SK-N-SH (cell line): ENCODE results near the gene MYO1E. TPM values are rescaled to one million over a fixed set of nuclear protein-coding genes. Genes with fewer than 3 reads are reported as not detected.

Experiments
- CTCF ChIA-PET: fragments of 300-600, 350-600 bp; formaldehyde crosslinking; extraction: SDS; loops from one replicate; lab custom pipeline; 2021; lab: Yijun Ruan, JAX
- POLR2A ChIA-PET: fragments of 350-600 bp; sonication (Branson Sonifier 250); formaldehyde crosslinking; extraction: SDS; loops from one replicate; lab custom pipeline; 2020; ENCODE audit warnings: antibody characterized with exemption, inconsistent platforms; lab: Yijun Ruan, JAX
- DNase-seq: peaks from one replicate; pipeline ENCODE4 v3.0.0; 2012
- H2AFZ ChIP-seq: fragments of 200-600 bp; sonication (generic); 2 replicates; pipeline ENCODE4 v1.8.1; 2016; ENCODE audit warnings: antibody characterized with exemption, mild to moderate bottlenecking, low read depth
- H3F3A ChIP-seq: fragments of 200-600 bp; sonication (generic); replicated peaks from 2 replicates; pipeline ENCODE3; 2016; ENCODE audit warnings: antibody characterized with exemption, mild to moderate bottlenecking; ENCODE audit not compliant: insufficient read depth
- H3K27ac ChIP-seq, 2 experiments: fragments of 200-500 bp in 1 of 2; fragments of 200-600 bp in 1 of 2; sonication (Bioruptor generic) in 1 of 2; sonication (generic), shearing (Covaris generic) in 1 of 2; 2 replicates each; pipeline versions ENCODE4 v1.5.1 to v1.6.1; 2014 to 2016; ENCODE audit warnings: low read depth in 2 of 2, inconsistent platforms in 1 of 2, low read length in 1 of 2, mild to moderate bottlenecking in 1 of 2, mixed read lengths in 1 of 2
- H3K27me3 ChIP-seq: fragments of 200-600 bp; sonication (generic), shearing (Covaris generic); 2 replicates; pipeline ENCODE4 v1.6.1; 2016; ENCODE audit warnings: mixed run types; ENCODE audit not compliant: insufficient read depth
- H3K36me3 ChIP-seq, 2 experiments: fragments of 200-500 bp in 1 of 2; fragments of 200-600 bp in 1 of 2; sonication (Bioruptor generic) in 1 of 2; sonication (generic) in 1 of 2; replicated peaks in 1 of 2; 2 replicates each; pipeline versions ENCODE3 to v1.5.1; 2014 to 2016; ENCODE audit warnings: low read length in 1 of 2, mild to moderate bottlenecking in 1 of 2; ENCODE audit not compliant: insufficient read depth in 2 of 2, control insufficient read depth in 1 of 2
- H3K4me1 ChIP-seq, 2 experiments: fragments of 200-500 bp in 1 of 2; fragments of 200-600 bp in 1 of 2; sonication (Bioruptor generic) in 1 of 2; sonication (generic), shearing (Covaris generic) in 1 of 2; 2 replicates each; pipeline versions ENCODE4 v1.5.1 to v1.6.1; 2014 to 2016; ENCODE audit warnings: low read depth in 1 of 2, low read length in 1 of 2, mixed run types in 1 of 2; ENCODE audit not compliant: insufficient read depth in 2 of 2, control insufficient read depth in 1 of 2
- H3K4me2 ChIP-seq: fragments of 200-600 bp; sonication (generic), shearing (Covaris generic); 2 replicates; pipeline ENCODE4 v1.6.1; 2017; ENCODE audit warnings: mixed run types
- H3K4me3 ChIP-seq, 2 experiments: fragments of 200-500 bp in 1 of 2; fragments of 200-600 bp in 1 of 2; sonication (Bioruptor generic) in 1 of 2; sonication (generic), shearing (Covaris generic) in 1 of 2; 2 replicates each; pipeline versions ENCODE4 v1.5.1 to v1.8.1; 2014 to 2016; ENCODE audit warnings: low read depth in 2 of 2, inconsistent platforms in 1 of 2, low read length in 1 of 2, mild to moderate bottlenecking in 1 of 2, mixed read lengths in 1 of 2, moderate library complexity in 1 of 2
- H3K79me2 ChIP-seq: fragments of 200-600 bp; sonication (generic); 2 replicates; pipeline ENCODE4 v1.8.1; 2017; ENCODE audit warnings: mild to moderate bottlenecking; ENCODE audit not compliant: insufficient read depth
- H3K9ac ChIP-seq: fragments of 200-600 bp; sonication (generic); 2 replicates; pipeline ENCODE4 v1.6.1; 2017; ENCODE audit warnings: mixed run types
- H3K9me2 ChIP-seq: fragments of 200-600 bp; sonication (generic); 2 replicates; pipeline ENCODE4 v1.6.1; 2017; ENCODE audit warnings: mixed run types
- H3K9me3 ChIP-seq: fragments of 200-600 bp; sonication (generic); 2 replicates; pipeline ENCODE4 v1.6.1; 2017; ENCODE audit warnings: mixed run types, mild to moderate bottlenecking, moderate library complexity
- H4K20me1 ChIP-seq: fragments of 200-600 bp; sonication (generic); 2 replicates; pipeline ENCODE4 v1.6.1; 2017; ENCODE audit warnings: mild to moderate bottlenecking, mixed run types; ENCODE audit not compliant: insufficient read depth
- EZH2phosphoT487 ChIP-seq: fragments of 200-600 bp; sonication (generic); IDR thresholded peaks from 2 replicates; pipeline ENCODE4 v1.6.1; 2017; ENCODE audit warnings: low read depth, mixed run types, mild to moderate bottlenecking, antibody characterized with exemption, moderate library complexity, borderline replicate concordance
- FOXJ3 ChIP-seq: sonication (generic); formaldehyde crosslinking; IDR thresholded peaks from 2 replicates; pipeline ENCODE4 v1.5.1; 2020; ENCODE audit warnings: mild to moderate bottlenecking, missing genetic modification reagents
- JUND ChIP-seq: IDR thresholded peaks from 2 replicates; pipeline ENCODE4 v1.4.0; 2012
- MEF2A ChIP-seq: IDR thresholded peaks from 2 replicates; pipeline ENCODE4 v1.4.0; 2012; ENCODE audit warnings: low read depth, borderline replicate concordance
- MXI1 ChIP-seq: IDR thresholded peaks from 2 replicates; pipeline ENCODE4 v1.6.1; 2012; ENCODE audit warnings: mild to moderate bottlenecking, low read depth, low read length, improper control_type of control experiment
- NFIC ChIP-seq: IDR thresholded peaks from 2 replicates; pipeline ENCODE4 v1.4.0; 2012; ENCODE audit warnings: borderline replicate concordance
- NRF1 ChIP-seq: IDR thresholded peaks from 2 replicates; pipeline ENCODE4 v1.6.1; 2012; ENCODE audit warnings: low read depth, mild to moderate bottlenecking, low read length
- RAD21 ChIP-seq: IDR thresholded peaks from 2 replicates; pipeline ENCODE4 v1.6.1; 2012; ENCODE audit warnings: mild to moderate bottlenecking, low read length
- SIN3A ChIP-seq: IDR thresholded peaks from 2 replicates; pipeline ENCODE4 v1.6.1; 2012; ENCODE audit warnings: low read depth, mild to moderate bottlenecking, low read length, moderate library complexity, borderline replicate concordance
- TCF12 ChIP-seq: IDR thresholded peaks from 2 replicates; pipeline ENCODE4 v1.4.0; 2012
- YY1 ChIP-seq: IDR thresholded peaks from 2 replicates; pipeline ENCODE4 v1.4.0; 2012; ENCODE audit warnings: low read depth, mild to moderate bottlenecking
- WGBS: methylation state at CpG from one replicate; pipeline ENCODE4 v1.1.6; 2017; ENCODE audit warnings: low lambda C conversion rate; 5-methylcytosine and 5-hydroxymethylcytosine counted together
- polyA plus RNA-seq, 3 experiments: library from polyadenylated mRNA; depleted of rRNA; stranded (reverse); fragments of >200 nt; gene quantifications; 2 replicates each; pipeline ENCODE4 v1.2.3, GENCODE V29; 2012
- TF ChIP-seq, protein P1 (sequence below): IDR thresholded peaks from 2 replicates; pipeline ENCODE4 v1.4.0; 2012; ENCODE audit warnings: low read depth, borderline replicate concordance
- TF ChIP-seq, protein P2 (sequence below): IDR thresholded peaks from 2 replicates; pipeline ENCODE4 v1.4.0; 2012; ENCODE audit warnings: low read depth, borderline replicate concordance
- TF ChIP-seq, protein P3 (sequence below): IDR thresholded peaks from 2 replicates; pipeline ENCODE4 v1.6.1; 2012; ENCODE audit warnings: mild to moderate bottlenecking, low read depth, low read length, moderate library complexity

Gene MYO1E
- polyA plus RNA-seq, 1 of the 3 experiments (the other 2 are of a cell fraction): 9.7 TPM

DNA sequence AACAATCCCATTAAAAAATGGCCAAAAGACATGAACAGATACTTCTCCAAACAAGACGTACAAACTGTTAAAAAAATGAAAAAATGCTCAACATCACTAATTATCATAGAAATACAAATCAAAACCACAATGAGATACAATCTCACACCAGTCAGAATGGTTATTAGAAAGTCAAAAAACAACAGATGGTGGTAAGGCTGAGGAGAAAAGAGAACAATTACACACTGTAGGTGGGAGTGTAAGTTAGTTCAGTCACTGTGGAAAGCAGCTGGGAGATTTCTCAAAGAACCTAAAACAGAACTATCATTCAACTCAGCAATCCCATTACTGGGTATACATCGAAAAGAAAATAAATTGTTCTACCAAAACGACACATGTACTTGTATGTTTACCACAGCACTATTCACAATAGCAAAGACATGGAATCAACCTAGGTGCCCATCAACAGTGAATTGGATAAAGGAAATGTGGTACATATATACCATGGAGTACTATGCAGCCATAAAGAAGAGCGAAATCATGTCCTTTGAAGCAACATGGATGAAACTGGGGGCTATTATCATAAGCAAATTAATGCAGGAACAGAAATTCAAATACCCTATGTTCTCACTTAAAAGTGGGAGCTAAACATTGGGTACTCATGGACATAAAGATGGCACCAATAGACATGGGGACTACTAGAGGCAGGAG lies 51.5 kb downstream of the MYO1E start:
- Histone ChIP-seq H3K36me3 (no peaks in the 10 kb centered on the region), H3K4me1 (no peaks in the 10 kb centered on the region; a peak in 1 of 4 replicates), H3K4me2 (no peak overlapping the region), H3K9ac (no peak overlapping the region)
- TF ChIP-seq MXI1 (no peak), TCF12 (no peak), JUND (no peak), RAD21 (no peak), NRF1 (no peak), YY1 (no peak), SIN3A (no peak), MEF2A (no peak), NFIC (no peak), EZH2phosphoT487 (no peak), FOXJ3 (CRISPR knock-in tag) (no peak)
- TF ChIP-seq, protein P1, sequence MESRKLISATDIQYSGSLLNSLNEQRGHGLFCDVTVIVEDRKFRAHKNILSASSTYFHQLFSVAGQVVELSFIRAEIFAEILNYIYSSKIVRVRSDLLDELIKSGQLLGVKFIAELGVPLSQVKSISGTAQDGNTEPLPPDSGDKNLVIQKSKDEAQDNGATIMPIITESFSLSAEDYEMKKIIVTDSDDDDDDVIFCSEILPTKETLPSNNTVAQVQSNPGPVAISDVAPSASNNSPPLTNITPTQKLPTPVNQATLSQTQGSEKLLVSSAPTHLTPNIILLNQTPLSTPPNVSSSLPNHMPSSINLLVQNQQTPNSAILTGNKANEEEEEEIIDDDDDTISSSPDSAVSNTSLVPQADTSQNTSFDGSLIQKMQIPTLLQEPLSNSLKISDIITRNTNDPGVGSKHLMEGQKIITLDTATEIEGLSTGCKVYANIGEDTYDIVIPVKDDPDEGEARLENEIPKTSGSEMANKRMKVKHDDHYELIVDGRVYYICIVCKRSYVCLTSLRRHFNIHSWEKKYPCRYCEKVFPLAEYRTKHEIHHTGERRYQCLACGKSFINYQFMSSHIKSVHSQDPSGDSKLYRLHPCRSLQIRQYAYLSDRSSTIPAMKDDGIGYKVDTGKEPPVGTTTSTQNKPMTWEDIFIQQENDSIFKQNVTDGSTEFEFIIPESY: no peak
- TF ChIP-seq, protein P2, sequence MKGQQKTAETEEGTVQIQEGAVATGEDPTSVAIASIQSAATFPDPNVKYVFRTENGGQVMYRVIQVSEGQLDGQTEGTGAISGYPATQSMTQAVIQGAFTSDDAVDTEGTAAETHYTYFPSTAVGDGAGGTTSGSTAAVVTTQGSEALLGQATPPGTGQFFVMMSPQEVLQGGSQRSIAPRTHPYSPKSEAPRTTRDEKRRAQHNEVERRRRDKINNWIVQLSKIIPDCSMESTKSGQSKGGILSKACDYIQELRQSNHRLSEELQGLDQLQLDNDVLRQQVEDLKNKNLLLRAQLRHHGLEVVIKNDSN: no peak
- TF ChIP-seq, protein P3, sequence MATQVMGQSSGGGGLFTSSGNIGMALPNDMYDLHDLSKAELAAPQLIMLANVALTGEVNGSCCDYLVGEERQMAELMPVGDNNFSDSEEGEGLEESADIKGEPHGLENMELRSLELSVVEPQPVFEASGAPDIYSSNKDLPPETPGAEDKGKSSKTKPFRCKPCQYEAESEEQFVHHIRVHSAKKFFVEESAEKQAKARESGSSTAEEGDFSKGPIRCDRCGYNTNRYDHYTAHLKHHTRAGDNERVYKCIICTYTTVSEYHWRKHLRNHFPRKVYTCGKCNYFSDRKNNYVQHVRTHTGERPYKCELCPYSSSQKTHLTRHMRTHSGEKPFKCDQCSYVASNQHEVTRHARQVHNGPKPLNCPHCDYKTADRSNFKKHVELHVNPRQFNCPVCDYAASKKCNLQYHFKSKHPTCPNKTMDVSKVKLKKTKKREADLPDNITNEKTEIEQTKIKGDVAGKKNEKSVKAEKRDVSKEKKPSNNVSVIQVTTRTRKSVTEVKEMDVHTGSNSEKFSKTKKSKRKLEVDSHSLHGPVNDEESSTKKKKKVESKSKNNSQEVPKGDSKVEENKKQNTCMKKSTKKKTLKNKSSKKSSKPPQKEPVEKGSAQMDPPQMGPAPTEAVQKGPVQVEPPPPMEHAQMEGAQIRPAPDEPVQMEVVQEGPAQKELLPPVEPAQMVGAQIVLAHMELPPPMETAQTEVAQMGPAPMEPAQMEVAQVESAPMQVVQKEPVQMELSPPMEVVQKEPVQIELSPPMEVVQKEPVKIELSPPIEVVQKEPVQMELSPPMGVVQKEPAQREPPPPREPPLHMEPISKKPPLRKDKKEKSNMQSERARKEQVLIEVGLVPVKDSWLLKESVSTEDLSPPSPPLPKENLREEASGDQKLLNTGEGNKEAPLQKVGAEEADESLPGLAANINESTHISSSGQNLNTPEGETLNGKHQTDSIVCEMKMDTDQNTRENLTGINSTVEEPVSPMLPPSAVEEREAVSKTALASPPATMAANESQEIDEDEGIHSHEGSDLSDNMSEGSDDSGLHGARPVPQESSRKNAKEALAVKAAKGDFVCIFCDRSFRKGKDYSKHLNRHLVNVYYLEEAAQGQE: no peak
- TF ChIP-seq, all 33 proteins: peak for 0
- H3K9me2 ChIP-seq: no peaks in the 10 kb centered on the region
- no peak overlapping the region for H3K27ac ChIP-seq
- CTCF ChIA-PET: interaction anchor here (1.3 kb wide), 1 partner anchor 28 kb away, joined by 3 read pairs; no protein-coding TSS in a partner anchor
- H3K9me3 ChIP-seq: no peaks in the 10 kb centered on the region
- POLR2A ChIA-PET: no interaction called here
- no peaks in the 10 kb centered on the region for H3K27me3 ChIP-seq
- H3K4me3 ChIP-seq: no peak overlapping the region
- no peaks in the 10 kb centered on the region for H4K20me1 ChIP-seq
- WGBS: 89% methylated on average over 4 of the region's 4 CpGs
- peaks cover 4% of the 10 kb centered on the region for H3F3A ChIP-seq
- no peak overlapping the region for H2AFZ ChIP-seq
- no peak for DNase-seq
- peaks cover 52% of the 10 kb centered on the region for H3K79me2 ChIP-seq
